HTR-8/SVneo (cell line): ENCODE data around the gene HSPA1A.
"Not testable (repeated sequence)": the region's sequence is repeated elsewhere in the genome, so short reads cannot be mapped to it uniquely, and the experiment has no call there.

ENCODE experiments used
- DNase-seq: peaks from one replicate; pipeline ENCODE4 v3.0.0; 2011; ENCODE audit warnings: low spot score, mixed read lengths; ENCODE audit not compliant: insufficient read length
- FAIRE-seq: peaks from 2 replicates; lab custom pipeline; 2011; peaks lifted over from hg19 to GRCh38; lab: Jason Lieb, UNC

HSPA1A gene

GRCh38 chr6:31805939-31806469 is 9.3 kb upstream of the HSPA1A start:
- DNase-seq (no peak), FAIRE-seq (no peak)

- DNase-seq (peak; percentile 99), FAIRE-seq (peak; percentile 93)
Observed at GRCh38 chr6:31806470-31807272, 8.7 kb upstream of the HSPA1A start, which contains the start of gene LSM2. LSM2 (minus strand) TSS chr6:31806966; CDS start chr6:31806757, 209 bp downstream.

DNA sequence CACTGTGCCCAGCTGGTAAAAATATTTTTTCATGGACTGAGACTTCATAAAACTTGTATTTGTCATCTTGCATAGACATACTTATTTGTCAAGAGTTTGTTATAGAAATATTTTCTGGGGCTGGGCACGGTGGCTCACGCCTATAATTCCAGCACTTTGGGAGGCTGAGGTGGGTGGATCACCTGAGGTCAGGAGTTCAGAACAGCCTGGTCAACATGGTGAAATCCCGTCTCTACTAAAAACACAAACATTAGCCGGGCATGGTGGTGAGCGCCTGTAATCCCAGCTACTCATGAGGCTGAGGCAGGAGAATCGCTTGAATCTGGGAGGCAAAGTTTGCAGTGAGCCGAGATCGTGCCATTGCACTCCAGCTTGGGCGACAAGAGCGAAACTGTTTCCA is 6.7 kb upstream of the HSPA1A start:
- DNase-seq, FAIRE-seq: not testable (repeated sequence)

DNA sequence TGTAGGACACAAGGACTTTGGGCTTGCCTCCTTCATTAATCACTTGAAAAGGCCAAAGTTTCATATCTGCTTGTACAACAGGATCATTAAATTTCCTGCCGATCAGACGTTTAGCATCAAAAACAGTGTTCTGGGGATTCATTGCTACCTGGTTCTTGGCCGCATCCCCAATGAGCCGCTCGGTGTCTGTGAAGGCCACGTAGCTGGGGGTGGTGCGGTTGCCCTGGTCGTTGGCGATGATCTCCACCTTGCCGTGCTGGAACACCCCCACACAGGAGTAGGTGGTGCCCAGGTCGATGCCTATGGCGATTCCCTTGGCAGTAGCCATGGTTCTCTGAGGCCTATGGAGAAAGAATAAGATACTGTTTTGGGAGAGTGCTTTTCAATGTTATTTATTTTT is 3.7 kb upstream of the HSPA1A start:
- no peak for FAIRE-seq
- no peak for DNase-seq

- FAIRE-seq, result no peak
- DNase-seq, result no peak
Observed at GRCh38 chr6:31813465-31813849, 1.9 kb upstream of the HSPA1A start.

- no peak for DNase-seq
- no peak for FAIRE-seq
Observed at GRCh38 chr6:31814677-31815024, 692 bp upstream of the HSPA1A start.

DNA sequence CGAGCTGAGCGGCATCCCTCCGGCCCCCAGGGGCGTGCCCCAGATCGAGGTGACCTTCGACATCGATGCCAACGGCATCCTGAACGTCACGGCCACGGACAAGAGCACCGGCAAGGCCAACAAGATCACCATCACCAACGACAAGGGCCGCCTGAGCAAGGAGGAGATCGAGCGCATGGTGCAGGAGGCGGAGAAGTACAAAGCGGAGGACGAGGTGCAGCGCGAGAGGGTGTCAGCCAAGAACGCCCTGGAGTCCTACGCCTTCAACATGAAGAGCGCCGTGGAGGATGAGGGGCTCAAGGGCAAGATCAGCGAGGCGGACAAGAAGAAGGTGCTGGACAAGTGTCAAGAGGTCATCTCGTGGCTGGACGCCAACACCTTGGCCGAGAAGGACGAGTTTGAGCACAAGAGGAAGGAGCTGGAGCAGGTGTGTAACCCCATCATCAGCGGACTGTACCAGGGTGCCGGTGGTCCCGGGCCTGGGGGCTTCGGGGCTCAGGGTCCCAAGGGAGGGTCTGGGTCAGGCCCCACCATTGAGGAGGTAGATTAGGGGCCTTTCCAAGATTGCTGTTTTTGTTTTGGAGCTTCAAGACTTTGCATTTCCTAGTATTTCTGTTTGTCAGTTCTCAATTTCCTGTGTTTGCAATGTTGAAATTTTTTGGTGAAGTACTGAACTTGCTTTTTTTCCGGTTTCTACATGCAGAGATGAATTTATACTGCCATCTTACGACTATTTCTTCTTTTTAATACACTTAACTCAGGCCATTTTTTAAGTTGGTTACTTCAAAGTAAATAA is 2.0 kb downstream of the HSPA1A start:
- FAIRE-seq, DNase-seq: not testable (repeated sequence)

DNA sequence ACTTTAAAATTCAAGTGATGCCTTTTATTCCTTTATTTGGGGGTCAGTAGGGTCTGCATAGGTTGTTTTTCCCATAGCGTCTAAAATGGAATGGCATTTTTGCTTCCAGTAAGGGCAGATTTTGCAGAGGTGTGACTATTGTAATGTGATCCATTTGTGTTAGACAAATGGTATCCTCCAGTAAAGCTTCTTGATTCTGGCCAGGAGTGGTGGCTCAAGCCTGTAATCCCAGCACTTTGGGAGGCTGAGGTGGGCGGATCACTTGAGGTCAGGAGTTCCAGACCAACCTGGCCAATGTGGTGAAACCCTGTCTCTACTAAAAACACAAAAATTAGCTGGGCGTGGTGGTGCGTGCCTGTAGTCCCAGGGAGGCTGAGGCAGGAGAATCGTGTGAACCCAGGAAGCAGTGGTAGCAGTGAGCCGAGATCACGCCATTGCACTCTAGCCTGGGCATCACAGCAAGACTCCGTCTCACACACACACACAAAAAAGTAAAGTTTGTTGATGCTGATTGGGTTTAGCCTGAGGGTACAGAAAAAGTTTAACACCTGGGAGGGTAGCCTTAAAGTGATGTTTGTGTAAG is 2.7 kb downstream of the HSPA1A start:
- not testable (repeated sequence) for DNase-seq, FAIRE-seq

GRCh38 chr6:31819871-31820299 is 4.5 kb downstream of the HSPA1A start:
- FAIRE-seq (no peak), DNase-seq (no peak)

DNA sequence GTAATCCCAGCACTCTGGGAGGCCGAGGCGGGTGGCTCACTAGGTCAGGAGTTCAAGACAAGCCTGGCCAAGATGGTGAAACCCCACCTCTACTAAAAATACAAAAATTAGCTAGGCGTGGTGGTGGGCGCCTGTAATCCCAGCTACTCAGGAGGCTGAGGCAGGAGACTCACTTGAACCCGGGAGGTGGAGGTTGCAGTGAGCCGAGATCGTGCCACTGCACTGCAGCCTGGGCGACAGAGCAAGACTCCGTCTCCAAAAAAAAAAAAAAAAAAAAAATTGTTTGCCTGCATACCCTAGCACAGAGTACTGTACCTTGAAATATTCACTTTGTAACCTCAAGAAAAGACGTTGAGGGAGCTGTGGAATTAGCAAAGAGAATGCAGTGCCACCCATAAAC is 5.1 kb downstream of the HSPA1A start:
- DNase-seq, FAIRE-seq: not testable (repeated sequence)

- peak; percentile 55 for DNase-seq
- FAIRE-seq, result peak; percentile 23
Observed at GRCh38 chr6:31821301-31822035, 6.1 kb downstream of the HSPA1A start.

DNA sequence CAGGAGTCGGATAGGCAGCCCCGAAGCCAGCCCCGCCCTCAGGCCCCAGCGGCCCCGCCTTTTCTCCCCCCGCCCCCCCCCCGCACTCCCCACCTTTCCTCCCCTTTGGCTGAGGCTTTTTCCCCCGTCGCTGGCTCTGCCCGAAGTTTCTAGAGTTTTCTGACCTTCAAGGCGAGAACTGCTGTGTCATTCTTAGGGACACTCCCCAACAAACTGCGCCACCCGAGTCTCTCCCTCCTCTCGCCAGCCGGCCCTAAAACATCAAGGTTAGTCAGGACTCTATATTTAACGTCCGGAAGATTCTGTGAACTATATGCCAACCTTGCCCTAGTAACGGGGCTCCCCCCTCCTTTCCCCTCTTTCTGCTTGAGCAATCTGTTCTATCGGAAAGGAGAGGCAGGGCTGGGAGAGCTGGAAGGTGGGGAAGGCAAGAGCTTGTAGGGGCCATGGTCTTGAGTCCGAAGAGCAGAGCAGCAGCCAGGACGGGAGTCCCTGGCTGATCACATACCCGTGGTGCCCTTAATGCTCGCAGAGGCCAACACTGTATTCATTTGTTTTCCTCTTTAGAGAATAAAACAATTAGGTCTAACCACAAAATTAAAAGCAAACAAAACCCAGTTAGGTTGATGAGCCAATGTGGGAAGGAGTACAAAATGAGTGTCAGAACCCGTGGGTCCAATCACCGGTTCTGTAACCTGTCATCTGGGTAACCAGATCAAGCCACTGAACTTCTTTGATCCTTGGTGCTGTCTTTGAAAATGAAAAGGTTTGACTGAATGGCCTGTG is 6.9 kb downstream of the HSPA1A start:
- DNase-seq (peak; percentile 65), FAIRE-seq (no peak)

DNA sequence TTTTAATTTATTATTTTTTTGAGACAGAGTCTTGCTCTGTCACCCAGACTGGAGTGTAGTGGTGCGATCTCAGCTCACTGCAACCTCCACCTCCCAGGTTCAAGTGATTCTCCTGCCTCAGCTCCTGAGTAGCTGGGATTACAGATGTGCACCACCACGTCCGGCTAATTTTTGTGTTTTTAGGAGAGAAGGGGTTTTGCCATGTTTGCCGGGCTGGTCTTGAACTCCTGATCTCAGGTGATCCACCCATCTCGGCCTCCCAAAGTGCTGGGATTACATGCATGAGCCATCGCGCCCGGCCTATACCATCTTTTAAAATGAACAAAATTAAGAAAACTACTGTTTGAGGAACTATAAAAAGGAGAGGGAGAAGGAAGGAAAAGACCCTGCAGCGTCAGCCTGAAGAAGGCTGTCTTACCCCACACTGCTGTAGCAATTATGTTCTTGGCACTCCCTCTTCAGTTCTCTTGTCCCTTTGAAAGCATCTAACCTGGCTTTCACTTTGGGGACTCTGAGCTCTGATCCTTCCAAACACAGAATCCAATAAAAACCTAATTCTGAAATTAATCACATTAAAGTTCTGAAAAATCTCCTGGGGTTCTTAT is 8.4 kb downstream of the HSPA1A start:
- DNase-seq, FAIRE-seq: not testable (repeated sequence)

DNA sequence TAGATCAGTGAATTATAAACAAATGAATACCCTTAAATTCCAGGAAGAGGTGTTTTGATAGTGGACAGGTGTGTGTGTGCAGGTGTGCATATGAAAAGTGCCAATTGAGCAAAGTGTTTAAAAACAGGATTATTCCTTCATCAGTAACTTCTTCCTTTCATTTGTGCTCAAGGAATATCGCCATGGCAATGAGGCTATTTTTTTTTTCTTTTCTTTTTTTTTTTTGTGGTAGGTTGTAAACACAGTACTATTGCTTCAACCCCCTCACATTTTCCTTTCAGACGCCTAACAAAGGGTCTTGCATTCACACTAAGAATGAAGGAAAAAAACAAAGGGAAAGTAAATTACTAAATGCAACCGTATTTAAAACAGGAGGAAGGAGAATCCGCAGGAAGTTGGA is 10.2 kb downstream of the HSPA1A start:
- DNase-seq, result no peak
- FAIRE-seq, result no peak

DNA sequence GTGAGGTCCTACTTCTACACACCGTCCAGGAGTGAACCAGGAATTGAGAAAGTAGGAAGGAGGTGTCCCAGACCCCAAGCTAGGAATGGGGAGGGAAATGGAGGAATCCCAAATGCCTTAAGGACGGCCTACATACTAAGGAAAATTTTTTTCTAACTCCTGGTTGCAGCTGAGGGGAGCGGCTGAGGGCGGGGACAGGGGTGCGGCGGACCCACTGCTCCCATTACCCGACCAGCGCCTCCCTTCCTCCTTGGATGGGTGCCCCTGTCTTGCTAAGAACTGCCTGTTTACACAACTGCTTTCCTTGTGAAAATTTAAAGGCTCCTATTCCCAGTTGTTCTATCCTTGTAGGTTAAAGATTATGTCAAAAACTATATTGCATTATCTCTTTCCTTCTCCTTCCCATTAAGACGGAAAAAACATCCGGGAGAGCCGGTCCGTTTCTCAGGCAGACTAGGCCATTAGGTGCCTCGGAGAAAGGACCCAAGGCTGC is 11.5 kb downstream of the HSPA1A start:
- FAIRE-seq (no peak), DNase-seq (peak; percentile 84)

GRCh38 chr6:31827286-31828079 is 12.1 kb downstream of the HSPA1A start, which contains the start of gene HSPA1B:
HSPA1B (plus strand) TSS chr6:31827738; CDS start chr6:31827951, 213 bp downstream.
- DNase-seq (peak; percentile 98), FAIRE-seq (peak; percentile 58)

- FAIRE-seq (no peak), DNase-seq (no peak)
Observed at GRCh38 chr6:31829633-31830283, 14.4 kb downstream of the HSPA1A start.
